HepG2 (cell line): ENCODE measurements around the gene SLC25A46. TPM values are rescaled to one million over a fixed set of nuclear protein-coding genes. Genes with fewer than 3 reads are reported as not detected.

Experiments used
- CHD4 ChIP-seq: fragments of 200-600 bp; sonication (generic); IDR thresholded peaks from 2 replicates; pipeline ENCODE4 v1.7.0; 2017; ENCODE audit warnings: mild to moderate bottlenecking, low read length, borderline replicate concordance
- CTCF ChIP-seq: sonication (generic); formaldehyde crosslinking; IDR thresholded peaks from 2 replicates; pipeline ENCODE4 v1.5.0; 2020; ENCODE audit warnings: mild to moderate bottlenecking, missing genetic modification reagents, moderate library complexity
- E2F5 ChIP-seq: sonication (generic); formaldehyde crosslinking; conservative IDR thresholded peaks from 2 replicates; pipeline ENCODE4 v1.4.0; 2020; ENCODE audit warnings: missing genetic modification reagents
- HNRNPL ChIP-seq: fragments of 200-400 bp; formaldehyde crosslinking; IDR thresholded peaks from 2 replicates; pipeline ENCODE4 v1.6.1; 2017; ENCODE audit warnings: mild to moderate bottlenecking, low read depth, low read length
- IKZF5 ChIP-seq: IDR thresholded peaks from 2 replicates; pipeline ENCODE4 v1.6.1; 2018; ENCODE audit warnings: missing genetic modification reagents, mild to moderate bottlenecking, missing compliant biosample characterization
- MED1 ChIP-seq: sonication (generic); formaldehyde crosslinking; IDR thresholded peaks from 2 replicates; pipeline ENCODE4 v1.4.0; 2020; ENCODE audit warnings: missing genetic modification reagents
- MNT ChIP-seq: fragments of 450-650 bp; IDR thresholded peaks from 2 replicates; pipeline ENCODE4 v1.6.1; 2016
- MTA3 ChIP-seq: sonication (generic); formaldehyde crosslinking; IDR thresholded peaks from 2 replicates; pipeline ENCODE4 v1.4.0; 2020; ENCODE audit warnings: missing genetic modification reagents
- NFE2 ChIP-seq: sonication (generic); formaldehyde crosslinking; IDR thresholded peaks from 2 replicates; pipeline ENCODE4 v1.4.0; 2020; ENCODE audit warnings: missing genetic modification reagents
- NFKB2 ChIP-seq: sonication (generic); formaldehyde crosslinking; IDR thresholded peaks from 2 replicates; pipeline ENCODE4 v1.4.0; 2020; ENCODE audit warnings: missing genetic modification reagents, borderline replicate concordance
- POLR2G ChIP-seq: fragments of 200-400 bp; formaldehyde crosslinking; IDR thresholded peaks from 2 replicates; pipeline ENCODE4 v1.6.1; 2018; ENCODE audit warnings: mild to moderate bottlenecking, low read depth, low read length, moderate library complexity
- SETDB1 ChIP-seq: sonication (generic); formaldehyde crosslinking; IDR thresholded peaks from 2 replicates; pipeline ENCODE4 v1.5.1; 2020; ENCODE audit warnings: missing genetic modification reagents, mild to moderate bottlenecking, borderline replicate concordance
- SMAD1 ChIP-seq: sonication (generic); formaldehyde crosslinking; IDR thresholded peaks from 2 replicates; pipeline ENCODE4 v1.4.0; 2020; ENCODE audit warnings: missing genetic modification reagents, low read depth, mild to moderate bottlenecking, borderline replicate concordance
- SNRNP70 ChIP-seq: fragments of 200-400 bp; formaldehyde crosslinking; IDR thresholded peaks from 2 replicates; pipeline ENCODE4 v1.6.1; 2017; ENCODE audit warnings: mild to moderate bottlenecking, low read depth, low read length, moderate library complexity
- TRAFD1 ChIP-seq: sonication (generic); formaldehyde crosslinking; IDR thresholded peaks from 2 replicates; pipeline ENCODE4 v1.5.1; 2020; ENCODE audit warnings: missing genetic modification reagents, mild to moderate bottlenecking, borderline replicate concordance
- U2AF1 ChIP-seq: fragments of 200-400 bp; formaldehyde crosslinking; optimal IDR thresholded peaks from 2 replicates; pipeline ENCODE3; 2017; ENCODE audit warnings: mild to moderate bottlenecking, low read depth, low read length
- XBP1 ChIP-seq: sonication (generic); formaldehyde crosslinking; IDR thresholded peaks from 2 replicates; pipeline ENCODE4 v1.5.0; 2020; ENCODE audit warnings: missing genetic modification reagents
- ZNF501 ChIP-seq: sonication (generic); formaldehyde crosslinking; IDR thresholded peaks from 2 replicates; pipeline ENCODE4 v1.5.1; 2020; ENCODE audit warnings: mild to moderate bottlenecking, moderate library complexity, missing genetic modification reagents
- ZNF607 ChIP-seq: sonication (generic); formaldehyde crosslinking; IDR thresholded peaks from 2 replicates; pipeline ENCODE4 v1.5.1; 2020; ENCODE audit warnings: missing genetic modification reagents, mild to moderate bottlenecking, borderline replicate concordance
- ZNF775 ChIP-seq: sonication (generic); formaldehyde crosslinking; IDR thresholded peaks from 2 replicates; pipeline ENCODE4 v1.4.0; 2020; ENCODE audit warnings: missing genetic modification reagents, mild to moderate bottlenecking, moderate library complexity, borderline replicate concordance
- polyA plus RNA-seq, 8 experiments: library from polyadenylated mRNA; depleted of rRNA in 3 of 8; stranded (reverse) in 7 of 8; unstranded in 1 of 8; fragments of >200 nt; fragmentation: Illumina TruSeq in 4 of 8; extraction: Trizol in 4 of 8; gene quantifications; 2 replicates each; pipeline versions ENCODE4 v1.2.1 to v1.2.3, GENCODE V29; 2011 to 2016; ENCODE audit warnings: low read depth in 4 of 8, missing spikeins in 1 of 8, mixed read lengths in 1 of 8; ENCODE audit not compliant: insufficient read depth in 1 of 8
- total RNA-seq, 5 experiments: library from RNA; depleted of rRNA; stranded (reverse); fragments of >200 nt; fragmentation: Illumina TruSeq; extraction: Trizol; gene quantifications; 2 replicates each; pipeline ENCODE4 v1.2.3, GENCODE V29; 2016; ENCODE audit warnings: low read depth in 1 of 5

The SLC25A46 gene
- total and polyA plus RNA-seq, 2 of the 13 experiments (the other 11 are each of a cell fraction or from before 2014, with no cell fraction given): 14.2 to 34.6 TPM

GRCh38 chr5:110738812-110739651, at the start of gene SLC25A46 (continued):
- TF ChIP-seq HNRNPL (0 out of 2 replicates have a peak, but pooled peaks have one; percentile 28), NFKB2 (peak; percentile 70; the same call in 1 of the 2 replicates), MED1 (CRISPR knock-in tag) (peak; percentile 29; the same call in 1 of the 2 replicates), XBP1 (CRISPR knock-in tag) (no peak), MTA3 (CRISPR knock-in tag) (no peak), NFE2 (no peak), SMAD1 (no peak), E2F5 (CRISPR knock-in tag) (no peak; the same call in 1 of the 2 replicates), CTCF (CRISPR knock-in tag) (0 out of 2 replicates have a peak, but pooled peaks have one; percentile 11), TRAFD1 (CRISPR knock-in tag) (no peak), ZNF501 (CRISPR knock-in tag) (peak; percentile 94), POLR2G (peak; percentile 87), IKZF5 (CRISPR knock-in tag) (peak; percentile 80), SETDB1 (CRISPR knock-in tag) (no peak), CHD4 (no peak), U2AF1 (no peak), MNT (peak; percentile 67), ZNF607 (CRISPR knock-in tag) (no peak; the same call in 1 of the 2 replicates), ZNF775 (CRISPR knock-in tag) (no peak), SNRNP70 (no peak)
